Hepatocyte (in vitro differentiated cells): ENCODE data around the gene TRIM31. TPM values are rescaled to one million over a fixed set of nuclear protein-coding genes. Genes with fewer than 3 reads are reported as not detected.

Experiments
- DNase-seq: peaks from one replicate; pipeline ENCODE4 v3.0.0-alpha.2; 2016; ENCODE audit warnings: low spot score
- H2AFZ ChIP-seq: fragments of 200-600 bp; sonication (generic); 2 replicates; pipeline ENCODE4 v1.6.0; 2016; ENCODE audit warnings: antibody characterized with exemption, mild to moderate bottlenecking
- H3K27ac ChIP-seq: fragments of 200-600 bp; sonication (generic); 2 replicates; pipeline ENCODE4 v1.5.1; 2016; ENCODE audit warnings: mild to moderate bottlenecking
- H3K27me3 ChIP-seq: fragments of 200-600 bp; sonication (generic); 2 replicates; pipeline ENCODE4 v1.6.1; 2016
- H3K36me3 ChIP-seq: fragments of 200-600 bp; sonication (generic); replicated peaks from 2 replicates; pipeline ENCODE4 v1.5.1; 2016; ENCODE audit warnings: low read depth; ENCODE audit not compliant: insufficient read depth
- H3K4me1 ChIP-seq: fragments of 200-600 bp; sonication (generic); 2 replicates; pipeline ENCODE4 v1.5.1; 2016; ENCODE audit warnings: mild to moderate bottlenecking, moderate library complexity; ENCODE audit not compliant: insufficient read depth
- H3K4me2 ChIP-seq: fragments of 200-600 bp; sonication (generic); 2 replicates; pipeline ENCODE4 v1.6.0; 2016
- H3K4me3 ChIP-seq: fragments of 200-600 bp; sonication (generic); 2 replicates; pipeline ENCODE4 v1.5.1; 2016; ENCODE audit warnings: mild to moderate bottlenecking
- H3K79me2 ChIP-seq: fragments of 200-600 bp; sonication (generic); 2 replicates; pipeline ENCODE4 v1.6.0; 2017; ENCODE audit warnings: mild to moderate bottlenecking
- H3K9me2 ChIP-seq: fragments of 200-600 bp; sonication (generic); replicated peaks from 2 replicates; pipeline ENCODE4 v1.6.0; 2017; ENCODE audit warnings: mild to moderate bottlenecking; ENCODE audit not compliant: insufficient read depth
- H3K9me3 ChIP-seq: fragments of 200-600 bp; sonication (generic); 2 replicates; pipeline ENCODE4 v1.5.1; 2016; ENCODE audit warnings: low read depth, mild to moderate bottlenecking
- H4K20me1 ChIP-seq: fragments of 200-600 bp; sonication (generic); 2 replicates; pipeline ENCODE4 v1.6.0; 2016; ENCODE audit warnings: mild to moderate bottlenecking; ENCODE audit not compliant: insufficient read depth, poor library complexity, severe bottlenecking
- CTCF ChIP-seq: fragments of 200-600 bp; sonication (generic); IDR thresholded peaks from 2 replicates; pipeline ENCODE4 v1.5.1; 2016; ENCODE audit warnings: antibody characterized with exemption, mild to moderate bottlenecking; ENCODE audit not compliant: poor library complexity
- EZH2 ChIP-seq: fragments of 200-600 bp; sonication (generic); IDR thresholded peaks from 2 replicates; pipeline ENCODE4 v1.6.1; 2016; ENCODE audit warnings: antibody characterized with exemption, mild to moderate bottlenecking, borderline replicate concordance
- EZH2phosphoT487 ChIP-seq: fragments of 200-600 bp; sonication (generic); IDR thresholded peaks from one replicate; pipeline ENCODE4 v1.6.1; 2018; ENCODE audit warnings: antibody characterized with exemption, mild to moderate bottlenecking, low read depth, moderate library complexity; ENCODE audit not compliant: unreplicated experiment, severe bottlenecking
- WGBS: methylation state at CpG from one replicate; pipeline ENCODE4 v1.1.6; 2016; ENCODE audit warnings: low lambda C conversion rate; ENCODE audit errors: missing lambda C conversion rate; 5-methylcytosine and 5-hydroxymethylcytosine counted together
- polyA plus RNA-seq: library from polyadenylated mRNA; unstranded; fragments of >200 nt; fragmentation: Nextera tagmentation; extraction: Ambion mirVana; gene quantifications from 2 replicates; pipeline ENCODE4 v1.2.1, GENCODE V29; 2016
- total RNA-seq: library from RNA; depleted of rRNA; stranded (reverse); fragments of >200 nt; gene quantifications from 2 replicates; pipeline ENCODE4 v1.2.3, GENCODE V29; 2014

The TRIM31 gene
- total and polyA plus RNA-seq, 2 experiments from 2014 or later = 5.0 to 6.3 TPM

- H3K79me2 ChIP-seq = no peaks in the 10 kb centered on the region
- H3K4me1 ChIP-seq = peaks cover 31% of the 10 kb centered on the region
- peak overlapping the region; percentile 92 for H3K4me2 ChIP-seq
- H4K20me1 ChIP-seq = no peaks in the 10 kb centered on the region
- H3K27ac ChIP-seq = peak overlapping the region; percentile 57
- peak overlapping the region; percentile 46 for H2AFZ ChIP-seq
- TF ChIP-seq CTCF (peak; percentile 47), EZH2phosphoT487 (no peak)
- peaks cover 88% of the 10 kb centered on the region for H3K27me3 ChIP-seq
- peak; percentile 58 for DNase-seq
- no peaks in the 10 kb centered on the region for H3K36me3 ChIP-seq
- peak overlapping the region; percentile 36 for H3K4me3 ChIP-seq
- no peaks in the 10 kb centered on the region for H3K9me2 ChIP-seq
- H3K9me3 ChIP-seq = no peaks in the 10 kb centered on the region
- 46% methylated on average over 16 of the region's 22 CpGs for WGBS
Measured at GRCh38 chr6:30075790-30076732, 36.8 kb downstream of the TRIM31 start.

GRCh38 chr6:30075094-30075789 is 37.6 kb downstream of the TRIM31 start, which contains the start of gene RNF39:
Gene RNF39, minus strand, starts transcription at chr6:30075769. Its CDS starts 184 bp downstream, at chr6:30075585.
- Histone ChIP-seq H3K27ac (peak within 1 kb of the TSS; percentile 57), H3K9me3 (no peaks in the 10 kb centered on the region), H3K9me2 (no peaks in the 10 kb centered on the region), H3K4me2 (peak within 1 kb of the TSS; percentile 92), H4K20me1 (no peaks in the 10 kb centered on the region), H3K27me3 (peaks cover 96% of the 10 kb centered on the region), H3K4me1 (peaks cover 31% of the 10 kb centered on the region), H3K79me2 (no peaks in the 10 kb centered on the region), H3K36me3 (no peaks in the 10 kb centered on the region), H2AFZ (peak within 1 kb of the TSS; percentile 46), H3K4me3 (peak within 1 kb of the TSS; percentile 36)
- peak; percentile 23 for DNase-seq
- WGBS = 2% methylated on average over 62 of the region's 64 CpGs
- TF ChIP-seq CTCF = no peak
- peak; percentile 7 for TF ChIP-seq EZH2phosphoT487
- TF ChIP-seq EZH2 = peak; percentile 93

- Histone ChIP-seq H2AFZ (peak overlapping the region; percentile 46), H3K36me3 (no peaks in the 10 kb centered on the region), H3K9me2 (no peaks in the 10 kb centered on the region), H3K79me2 (no peaks in the 10 kb centered on the region), H3K4me1 (peaks cover 31% of the 10 kb centered on the region), H4K20me1 (no peaks in the 10 kb centered on the region), H3K4me3 (peak overlapping the region; percentile 36), H3K27ac (peak overlapping the region; percentile 49), H3K27me3 (peaks cover 100% of the 10 kb centered on the region), H3K4me2 (peak overlapping the region; percentile 92), H3K9me3 (no peaks in the 10 kb centered on the region)
- WGBS = 5% methylated on average over 28 of the region's 37 CpGs
- TF ChIP-seq CTCF = no peak
- peak; percentile 63 for TF ChIP-seq EZH2phosphoT487
- no peak for TF ChIP-seq EZH2
- DNase-seq = peak; percentile 51
Measured at GRCh38 chr6:30074331-30075093, 38.4 kb downstream of the TRIM31 start.
